Ramos (cell line): ENCODE results near the gene DMPK.

ENCODE experiments used
- in situ Hi-C: fragments of 300-500 bp; cut with MboI; formaldehyde crosslinking; loops from one replicate; pipeline ENCODE4 v1.14.3; 2022; ENCODE audit warnings: low sequenced_read_pairs; ENCODE audit not compliant: unreplicated experiment

DMPK gene

DNA sequence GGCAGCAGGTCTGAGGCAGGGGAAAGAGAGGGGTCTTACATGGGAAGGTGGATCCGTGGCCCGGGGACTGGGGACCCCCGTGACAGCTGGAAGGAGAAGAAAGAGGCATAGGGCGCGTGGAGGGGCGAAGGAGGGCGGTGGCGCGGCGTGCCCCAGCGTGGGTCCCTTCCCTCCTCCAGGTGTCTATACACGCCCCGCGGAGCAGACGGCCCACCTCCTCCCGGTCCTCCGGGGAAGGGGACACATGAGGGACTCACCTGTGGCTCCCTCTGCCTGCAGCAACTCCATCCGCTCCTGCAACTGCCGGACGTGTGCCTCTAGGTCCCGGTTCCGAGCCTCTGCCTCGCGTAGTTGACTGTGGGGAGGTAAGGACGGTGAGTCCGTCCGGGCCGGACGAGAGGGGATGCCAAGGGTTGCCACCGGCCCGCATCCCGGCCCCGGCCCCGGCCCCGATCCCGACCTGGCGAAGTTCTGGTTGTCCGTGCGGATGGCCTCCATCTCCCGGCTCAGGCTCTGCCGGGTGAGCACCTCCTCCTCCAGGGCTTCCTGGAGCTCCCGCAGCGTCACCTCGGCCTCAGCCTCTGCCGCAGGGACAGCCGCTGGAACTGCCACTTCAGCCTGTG lies 10.9 kb downstream of the DMPK start:
- in situ Hi-C loops: no loop called here

DNA sequence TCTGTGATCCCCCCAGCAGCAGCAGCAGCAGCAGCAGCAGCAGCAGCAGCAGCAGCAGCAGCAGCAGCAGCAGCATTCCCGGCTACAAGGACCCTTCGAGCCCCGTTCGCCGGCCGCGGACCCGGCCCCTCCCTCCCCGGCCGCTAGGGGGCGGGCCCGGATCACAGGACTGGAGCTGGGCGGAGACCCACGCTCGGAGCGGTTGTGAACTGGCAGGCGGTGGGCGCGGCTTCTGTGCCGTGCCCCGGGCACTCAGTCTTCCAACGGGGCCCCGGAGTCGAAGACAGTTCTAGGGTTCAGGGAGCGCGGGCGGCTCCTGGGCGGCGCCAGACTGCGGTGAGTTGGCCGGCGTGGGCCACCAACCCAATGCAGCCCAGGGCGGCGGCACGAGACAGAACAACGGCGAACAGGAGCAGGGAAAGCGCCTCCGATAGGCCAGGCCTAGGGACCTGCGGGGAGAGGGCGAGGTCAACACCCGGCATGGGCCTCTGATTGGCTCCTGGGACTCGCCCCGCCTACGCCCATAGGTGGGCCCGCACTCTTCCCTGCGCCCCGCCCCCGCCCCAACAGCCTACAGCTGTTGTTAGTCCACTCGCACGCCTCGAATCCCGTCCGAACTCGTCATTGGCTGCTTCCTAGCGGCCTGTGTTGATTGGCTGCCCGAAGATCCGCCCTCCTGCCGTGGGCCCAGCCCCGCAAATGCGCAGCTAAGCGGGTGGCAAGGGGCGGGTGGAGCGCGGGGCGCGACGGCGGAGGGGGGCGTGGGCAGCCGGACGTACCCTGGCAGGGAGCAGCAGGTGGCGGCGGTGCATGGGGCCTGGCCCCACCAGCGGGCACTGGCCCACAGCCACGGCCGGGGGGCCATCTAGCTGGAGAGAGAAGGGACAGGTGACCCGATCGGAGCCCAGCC lies 11.8 kb downstream of the DMPK start:
- in situ Hi-C loops: no loop called here

DNA sequence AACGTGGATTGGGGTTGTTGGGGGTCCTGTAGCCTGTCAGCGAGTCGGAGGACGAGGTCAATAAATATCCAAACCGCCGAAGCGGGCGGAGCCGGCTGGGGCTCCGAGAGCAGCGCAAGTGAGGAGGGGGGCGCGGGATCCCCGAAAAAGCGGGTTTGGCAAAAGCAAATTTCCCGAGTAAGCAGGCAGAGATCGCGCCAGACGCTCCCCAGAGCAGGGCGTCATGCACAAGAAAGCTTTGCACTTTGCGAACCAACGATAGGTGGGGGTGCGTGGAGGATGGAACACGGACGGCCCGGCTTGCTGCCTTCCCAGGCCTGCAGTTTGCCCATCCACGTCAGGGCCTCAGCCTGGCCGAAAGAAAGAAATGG lies 12.5 kb downstream of the DMPK start:
- in situ Hi-C loops: no loop called here

DNA sequence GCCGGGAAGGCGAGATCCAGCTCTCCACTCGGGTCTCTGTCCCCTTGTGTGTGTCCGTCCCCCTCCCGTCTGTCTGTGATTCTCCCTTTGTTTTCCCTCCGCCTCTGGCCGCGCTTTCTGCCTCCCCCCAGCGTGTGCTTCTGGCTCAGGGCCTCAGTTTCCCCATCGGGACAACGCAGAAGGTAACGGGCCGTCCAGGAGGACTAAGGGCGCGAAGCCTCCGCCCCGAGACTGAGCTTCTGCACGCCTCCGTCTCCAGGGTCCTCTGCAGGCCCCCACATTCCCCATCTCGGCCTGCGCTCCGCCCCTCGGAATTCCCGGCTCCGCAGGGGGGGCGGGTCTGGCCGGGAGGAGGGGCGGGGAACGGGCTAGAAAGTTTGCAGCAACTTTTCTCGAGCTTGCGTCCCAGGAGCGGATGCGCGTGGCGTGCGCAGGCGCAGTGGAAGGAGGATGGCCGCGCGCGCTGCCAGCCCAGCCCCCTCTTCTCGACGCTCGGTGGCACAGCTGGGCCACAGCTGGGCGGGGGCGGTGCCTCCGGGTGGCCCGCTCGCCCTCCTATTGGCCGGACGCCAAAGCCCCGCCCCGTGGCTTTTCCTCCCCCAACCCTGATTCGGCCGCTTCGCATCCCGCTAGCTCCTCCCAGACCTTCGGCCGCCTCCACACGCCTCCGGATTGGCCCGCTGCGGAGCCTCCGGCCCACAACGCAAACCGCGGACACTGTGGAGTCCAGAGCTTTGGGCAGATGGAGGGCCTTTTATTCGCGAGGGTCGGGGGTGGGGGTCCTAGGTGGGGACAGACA lies 13.1 kb downstream of the DMPK start, which contains the start of gene SIX5:
Gene SIX5, minus strand, starts transcription at position 269 of the 799 bp plus-strand sequence. CDS start 408 bp downstream, outside the sequence.
- in situ Hi-C loops: no loop called here

DNA sequence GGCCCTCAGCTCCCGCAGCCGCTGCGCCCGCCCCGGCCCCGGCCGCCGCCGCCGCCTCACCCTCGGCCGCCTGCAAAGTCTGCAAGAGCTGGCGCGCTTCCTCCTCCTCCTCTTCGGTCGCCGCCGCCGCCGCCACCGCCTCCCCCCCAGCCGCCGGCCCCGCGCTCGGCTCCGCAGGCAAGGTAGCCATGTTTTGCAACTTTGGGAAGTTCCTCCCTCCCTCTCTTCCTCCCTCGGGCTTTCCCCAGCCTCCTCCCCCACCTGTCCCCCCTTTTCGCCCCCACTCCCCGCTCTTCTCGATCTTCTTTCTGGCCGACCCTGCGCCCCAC lies 13.7 kb downstream of the DMPK start:
- in situ Hi-C loops: no loop called here

DNA sequence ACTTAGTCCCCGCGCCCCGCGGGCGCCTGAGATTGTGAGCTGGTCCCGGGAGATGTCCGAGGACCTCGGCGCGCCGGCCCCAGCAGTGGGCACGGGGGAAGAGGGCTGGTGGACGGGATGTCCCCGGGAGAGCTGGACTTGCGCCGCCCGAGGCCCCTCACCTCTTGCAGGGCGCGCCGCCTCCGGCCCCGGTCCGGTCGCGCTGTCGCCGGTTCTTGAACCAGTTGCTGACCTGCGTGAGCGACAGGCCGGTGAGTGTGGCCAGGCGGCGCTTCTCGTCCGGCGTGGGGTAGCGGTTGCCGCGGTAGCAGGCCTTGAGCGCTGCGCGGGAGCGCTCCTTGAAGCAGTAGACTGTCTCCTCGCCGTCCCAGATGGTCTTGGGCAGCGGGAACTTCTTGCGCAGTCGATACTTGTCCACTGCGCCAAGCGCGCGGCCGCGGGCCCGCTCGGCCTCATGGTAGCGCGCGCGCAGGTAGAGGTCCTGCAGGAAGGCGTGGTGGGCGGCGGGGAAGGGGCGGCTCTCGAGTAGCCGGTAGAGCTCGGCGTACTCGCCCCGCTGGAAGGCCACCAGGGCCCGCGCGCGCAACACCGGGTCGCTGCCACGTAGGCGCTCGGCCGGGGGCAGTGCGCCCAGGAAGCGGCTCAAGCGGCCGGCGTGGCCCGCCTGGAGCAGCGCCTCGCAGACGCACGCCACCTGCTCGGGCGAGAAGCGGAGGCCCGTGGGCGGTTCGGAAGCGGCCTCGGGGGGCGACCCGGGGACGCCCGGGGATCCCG lies 14.2 kb downstream of the DMPK start:
- in situ Hi-C loops: no loop called here

DNA sequence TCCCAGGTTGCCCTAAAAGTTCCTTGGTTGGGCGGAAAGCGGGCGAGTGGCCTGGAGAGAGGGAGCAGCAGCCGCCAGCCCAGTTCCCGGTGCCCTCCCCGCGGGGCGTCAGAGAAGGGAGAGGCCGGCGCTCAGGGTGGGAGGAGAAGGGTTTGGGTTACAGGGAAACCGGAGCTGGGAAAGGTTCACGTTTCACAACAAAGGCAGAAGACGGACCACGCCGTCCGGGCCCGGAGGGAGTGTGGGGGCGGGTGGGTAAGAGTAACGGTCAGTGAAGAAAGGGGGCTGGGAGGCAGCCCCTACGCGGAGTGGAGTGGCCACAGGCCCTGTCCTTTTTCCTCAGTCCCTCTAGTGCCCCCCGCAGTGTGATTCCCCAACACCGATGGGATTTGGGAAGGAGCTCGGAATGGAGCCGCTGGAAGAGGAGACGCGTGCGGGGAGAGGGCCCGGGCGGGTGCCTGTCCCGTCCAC lies 14.8 kb downstream of the DMPK start:
- in situ Hi-C loops: no loop called here

DNA sequence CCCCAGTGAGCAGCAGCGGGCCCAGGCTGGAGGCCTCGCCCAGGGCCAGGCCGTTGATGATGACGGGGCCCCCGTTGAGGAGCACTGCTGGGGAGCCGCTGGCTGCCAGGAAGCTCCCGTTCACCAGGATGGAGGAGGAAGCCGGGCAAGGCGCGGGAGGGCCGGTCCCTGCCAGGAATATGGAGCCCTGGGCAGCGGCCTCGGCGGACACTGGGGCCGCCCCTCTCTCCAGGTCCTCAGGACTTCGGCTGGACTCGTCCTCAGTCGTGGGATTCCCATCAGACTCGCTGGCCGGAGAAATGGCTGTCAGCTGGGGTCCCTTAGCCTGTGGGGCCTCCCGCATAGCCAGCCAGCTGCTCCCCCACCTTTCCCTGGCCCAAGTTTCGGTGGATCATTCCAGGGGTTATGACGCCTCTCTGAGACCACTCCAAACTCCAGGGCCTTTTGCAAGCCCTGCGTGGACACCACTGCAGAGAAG lies 15.4 kb downstream of the DMPK start:
- in situ Hi-C loops: no loop called here

DNA sequence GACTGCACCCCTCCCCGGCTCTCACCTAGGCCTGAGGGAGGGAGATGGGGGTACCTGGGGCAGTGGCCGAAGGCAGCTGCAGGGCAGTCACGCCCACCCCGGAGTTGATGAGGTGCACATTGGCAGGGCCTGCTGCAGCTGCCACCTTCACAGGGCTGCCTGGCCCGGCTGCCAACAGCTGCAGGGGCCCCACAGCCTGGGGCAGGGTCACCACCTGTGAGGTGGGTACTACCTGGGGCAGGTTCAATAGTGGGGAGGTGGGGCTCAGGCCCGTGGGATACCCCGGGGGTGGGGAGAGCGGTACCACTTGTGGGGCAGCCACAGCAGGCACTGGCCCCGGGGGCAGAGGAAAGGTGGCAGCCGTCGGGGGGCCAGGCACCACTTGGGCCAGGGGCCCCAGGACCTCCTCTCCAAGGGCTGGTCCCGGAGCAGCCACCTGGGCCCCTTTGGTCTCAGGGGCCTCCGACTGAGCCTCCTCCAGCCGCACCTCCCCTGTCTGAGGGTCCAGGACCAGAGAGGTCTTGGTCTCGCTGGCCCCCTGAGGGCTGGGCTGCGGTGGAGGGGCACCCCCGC lies 15.9 kb downstream of the DMPK start:
- in situ Hi-C loops: no loop called here

DNA sequence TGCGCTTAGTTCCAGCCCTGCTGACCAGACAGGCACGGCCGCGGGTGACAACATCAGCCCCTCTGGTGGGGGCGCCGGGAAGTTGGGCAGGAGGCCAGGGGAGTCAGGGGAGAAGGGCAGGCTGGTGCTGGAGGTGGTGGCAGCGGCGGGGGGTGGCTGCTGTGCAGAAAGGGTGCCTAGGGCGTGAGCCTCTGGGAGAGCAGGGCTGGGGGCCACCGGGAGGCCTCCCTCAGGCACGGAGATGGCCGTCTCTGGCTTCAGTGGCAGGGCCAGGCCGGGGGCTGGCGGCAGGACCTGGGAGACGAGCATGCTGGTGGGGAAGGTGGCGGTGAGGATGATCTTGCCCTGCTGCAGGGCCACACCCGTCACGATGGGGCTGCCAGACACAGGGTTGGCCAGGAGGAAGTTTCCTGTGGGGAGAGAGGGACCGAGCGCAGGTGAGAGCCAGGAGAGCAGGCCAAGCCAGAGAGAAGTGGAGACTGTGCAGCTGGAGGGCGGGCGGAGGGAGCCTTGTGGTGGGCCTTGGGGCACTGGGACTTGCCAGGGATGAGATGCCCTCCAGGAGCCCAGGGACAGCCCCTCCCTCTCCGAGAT lies 16.5 kb downstream of the DMPK start:
- in situ Hi-C loops: no loop called here

DNA sequence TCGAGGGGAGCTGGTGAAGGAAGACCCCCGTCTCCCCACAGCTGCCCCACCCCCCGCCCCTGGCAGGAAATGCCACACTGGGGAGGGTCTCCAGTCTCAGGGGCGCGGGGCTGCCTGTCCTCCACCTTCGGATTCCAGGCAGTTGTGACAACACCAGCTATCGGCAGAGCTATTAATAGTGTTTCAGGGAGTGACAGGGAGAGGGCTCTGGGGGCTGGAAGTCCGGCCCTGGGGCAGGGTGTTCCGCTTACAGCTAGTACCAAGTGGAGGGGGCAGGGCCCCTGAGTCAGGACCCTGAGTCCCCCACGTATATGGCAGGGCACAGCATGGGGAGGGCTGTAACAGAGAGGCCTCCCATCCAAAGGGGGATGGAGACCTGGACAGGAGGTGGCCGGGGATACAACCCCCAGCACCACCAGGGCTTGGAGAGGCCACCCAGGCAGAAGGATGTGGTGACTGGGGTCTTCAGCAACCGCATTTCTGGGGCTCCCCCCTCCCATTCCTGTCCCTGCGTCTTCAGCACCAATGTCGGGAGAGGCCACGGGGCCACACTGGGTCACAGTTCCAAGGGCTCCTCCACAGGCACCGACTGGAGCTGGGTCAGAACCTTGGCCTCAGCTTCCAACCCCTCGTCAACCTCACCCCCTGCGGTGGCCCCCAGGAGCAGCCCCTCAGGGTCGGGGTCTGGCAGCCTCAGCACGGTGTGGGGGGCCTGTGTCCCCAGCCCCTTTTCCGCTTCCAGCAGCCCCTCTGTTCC lies 17.2 kb downstream of the DMPK start:
- in situ Hi-C loops: no loop called here

DNA sequence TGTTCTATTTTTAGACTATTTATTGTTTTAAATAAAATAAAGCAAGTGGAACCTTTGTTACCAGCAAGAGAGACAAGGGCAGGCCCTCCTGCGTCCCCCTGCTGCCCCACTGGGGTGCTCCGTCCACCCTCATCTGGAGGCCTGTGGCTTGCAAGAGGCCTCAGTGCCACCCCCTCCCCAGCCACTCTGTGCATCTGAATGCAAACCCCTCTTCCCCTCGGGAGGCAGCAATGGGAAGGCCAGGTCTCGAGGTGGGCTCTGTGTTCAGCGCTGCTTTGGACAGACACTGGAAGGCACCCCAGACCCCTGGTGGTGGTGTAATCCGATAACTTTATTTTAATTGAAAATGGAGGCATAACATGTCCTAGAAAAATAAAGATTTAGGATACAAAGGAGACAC lies 17.8 kb downstream of the DMPK start:
- in situ Hi-C loops: no loop called here

DNA sequence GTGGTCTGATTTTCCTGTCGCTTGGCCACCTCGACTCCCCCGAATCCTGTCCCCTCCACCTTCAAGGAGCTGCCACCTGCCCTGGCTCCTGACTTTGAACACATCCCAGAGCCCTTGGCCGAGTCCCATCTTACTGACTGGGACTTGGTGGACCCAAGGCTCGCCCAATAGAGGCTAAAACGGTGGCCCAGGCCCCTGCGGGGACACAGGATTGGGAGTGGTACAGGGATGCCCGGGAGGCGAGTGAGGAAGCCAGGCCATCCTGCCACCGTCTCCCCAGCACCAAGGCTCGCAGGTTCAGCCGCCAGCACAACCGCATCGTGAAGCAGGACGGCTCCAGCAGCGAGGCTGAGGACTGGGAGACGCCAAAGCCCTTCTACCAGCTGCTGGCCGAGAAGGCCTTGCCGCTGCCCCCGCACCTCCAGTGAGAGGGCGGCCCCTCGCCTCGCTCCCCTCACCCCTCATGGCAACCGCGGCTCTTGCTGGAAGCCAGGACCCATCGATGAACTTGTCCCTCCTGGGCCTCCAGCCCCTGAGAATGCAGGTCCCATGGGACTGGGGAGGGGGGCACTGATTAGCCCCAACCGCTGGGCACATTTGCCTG lies 18.5 kb downstream of the DMPK start:
- in situ Hi-C loops: no loop called here

DNA sequence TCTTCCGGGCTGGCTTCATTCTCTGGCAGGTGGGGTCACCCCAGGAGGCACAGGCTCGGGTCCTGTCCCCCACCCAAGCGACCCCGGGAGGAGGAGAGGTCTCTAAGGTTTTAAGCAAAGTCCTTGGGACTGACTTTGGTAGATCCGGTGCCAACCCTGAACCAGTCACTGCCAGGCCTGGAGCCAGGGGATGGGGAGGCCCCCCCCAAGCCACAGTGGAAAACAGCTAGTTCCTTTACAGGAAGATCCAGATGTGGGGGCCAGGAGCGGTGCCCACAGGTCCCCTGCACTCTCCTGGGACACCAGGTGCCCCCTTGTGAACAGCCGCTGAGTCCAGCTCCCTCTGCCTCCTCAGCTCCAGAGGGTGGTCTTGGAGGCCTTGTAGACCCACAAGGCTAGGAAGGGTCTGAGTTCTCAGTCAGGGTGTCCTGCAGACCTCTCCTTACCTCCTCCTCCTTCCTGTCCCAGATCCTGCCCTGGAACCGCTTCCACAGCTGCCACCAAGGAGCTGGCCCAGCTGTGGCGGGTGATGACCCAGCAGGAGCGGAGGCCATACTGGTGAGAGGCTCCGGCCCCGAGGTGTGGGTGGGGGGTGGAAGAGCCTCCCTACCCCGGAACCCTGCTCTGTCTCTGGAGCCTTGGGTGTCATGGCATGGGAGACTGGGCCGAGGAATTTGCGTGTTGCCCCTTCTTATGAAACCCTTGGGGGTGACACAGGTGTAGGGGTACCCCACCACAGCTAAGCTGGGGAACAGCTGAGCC lies 19.2 kb downstream of the DMPK start:
- in situ Hi-C loops: no loop called here

DNA sequence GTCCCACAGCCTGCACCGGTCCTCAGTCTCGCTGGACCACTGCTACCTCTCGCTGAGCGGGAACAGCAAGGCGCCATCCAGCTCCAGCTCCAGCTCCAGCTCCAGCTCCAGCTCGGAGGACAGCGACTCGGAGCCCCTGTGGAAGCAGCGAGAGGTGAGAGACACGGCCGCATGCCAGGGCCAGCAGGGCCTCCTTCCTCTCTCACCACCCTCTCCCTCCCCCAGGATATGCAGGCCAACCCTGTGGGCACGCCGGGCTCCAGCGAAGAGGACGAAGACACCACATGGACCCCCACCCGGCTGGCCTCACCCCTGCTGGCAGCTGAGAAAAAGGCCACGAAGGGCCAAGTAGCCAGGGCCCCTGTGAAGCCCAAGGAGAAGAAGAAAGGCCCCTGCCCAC lies 20.6 kb downstream of the DMPK start:
- in situ Hi-C loops: no loop called here

DNA sequence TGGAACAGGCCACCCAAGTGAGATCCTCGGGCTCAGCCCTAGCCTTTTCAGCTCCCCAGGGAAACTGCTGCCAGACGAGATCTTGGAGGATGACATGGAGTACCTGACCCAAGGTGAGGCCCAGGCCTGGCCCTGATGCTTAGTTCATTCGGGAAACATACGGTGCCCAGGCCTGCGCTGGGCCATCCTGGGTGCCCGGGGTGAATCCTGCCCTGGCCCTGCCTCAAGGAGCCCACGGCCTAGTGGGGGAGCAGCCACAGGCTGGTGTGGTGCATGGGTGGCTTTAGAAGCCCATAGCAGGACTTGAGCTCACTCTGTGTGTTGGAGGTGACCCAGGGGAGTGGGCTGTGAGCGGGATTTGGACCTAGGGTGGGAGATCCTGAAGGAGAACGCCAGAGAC lies 23.4 kb downstream of the DMPK start:
- in situ Hi-C loops: no loop called here

DNA sequence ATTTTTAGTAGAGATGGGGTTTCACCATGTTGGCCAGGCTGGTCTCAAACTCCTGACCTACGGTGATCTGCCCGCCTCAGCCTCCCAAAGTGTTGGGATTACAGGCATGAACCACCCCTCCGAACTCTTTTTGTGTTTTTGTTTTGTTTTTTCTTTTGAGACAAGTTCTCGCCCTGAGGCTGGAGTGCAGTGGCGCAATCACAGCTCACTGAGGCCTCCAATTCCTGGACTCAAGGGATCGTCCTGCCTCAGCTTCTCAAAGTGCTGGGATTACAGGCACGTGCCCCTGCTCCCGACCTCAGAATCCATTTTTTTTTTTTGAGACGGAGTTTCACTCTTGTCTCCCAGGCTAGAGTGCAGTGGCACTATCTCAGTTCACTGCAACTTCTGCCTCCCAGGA lies 24.6 kb downstream of the DMPK start:
- in situ Hi-C loops: no loop called here

DNA sequence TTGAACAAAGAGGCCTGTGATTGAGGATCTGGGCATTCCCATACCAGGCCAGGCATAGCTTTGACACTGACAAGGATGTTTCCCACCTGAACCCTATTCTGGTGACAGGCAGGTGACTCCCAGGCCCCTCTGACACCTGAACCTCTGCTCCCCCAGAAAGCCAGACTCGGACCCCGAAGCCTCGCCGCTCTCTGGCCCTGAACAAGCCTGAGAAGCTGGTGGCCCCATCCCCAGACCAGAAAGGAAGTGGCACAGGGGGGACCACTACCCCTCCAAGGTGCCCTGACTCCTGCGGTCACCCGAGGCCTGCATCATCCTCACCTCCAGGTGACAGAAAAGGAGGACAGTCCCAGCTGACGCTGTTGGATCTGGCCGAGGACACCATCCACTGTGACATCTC lies 28.0 kb downstream of the DMPK start:
- in situ Hi-C loops: no loop called here
